SU-DHL-6 (cell line): ENCODE measurements around the gene EXD2.

Experiments used
- H2AFZ ChIP-seq: fragments of 200-600 bp; sonication (generic); 2 replicates; pipeline ENCODE4 v1.6.1; 2014; ENCODE audit warnings: low read depth, mild to moderate bottlenecking, moderate library complexity, mixed read lengths, antibody characterized with exemption, low read length; ENCODE audit not compliant: severe bottlenecking
- H3F3A ChIP-seq: fragments of 200-600 bp; shearing (Covaris generic); 2 replicates; pipeline ENCODE4 v1.6.0; 2016; ENCODE audit warnings: antibody characterized with exemption, mild to moderate bottlenecking; ENCODE audit not compliant: insufficient read depth
- H3K27ac ChIP-seq: fragments of 200-600 bp; sonication (generic); 2 replicates; pipeline ENCODE4 v1.5.1; 2016; ENCODE audit warnings: low read depth, mild to moderate bottlenecking, low read length, moderate library complexity, mixed read lengths
- H3K27me3 ChIP-seq: fragments of 200-600 bp; sonication (generic), shearing (Covaris generic); 2 replicates; pipeline ENCODE4 v1.6.0; 2014; ENCODE audit warnings: mild to moderate bottlenecking, low read length
- H3K36me3 ChIP-seq: fragments of 200-600 bp; sonication (generic); 2 replicates; pipeline ENCODE4 v1.6.1; 2014; ENCODE audit warnings: mild to moderate bottlenecking, low read length, mixed read lengths
- H3K4me2 ChIP-seq: fragments of 300-600, 200-600 bp; shearing (Covaris generic), sonication (generic); 2 replicates; pipeline ENCODE4 v1.6.0; 2014; ENCODE audit warnings: low read length, low read depth, mild to moderate bottlenecking; ENCODE audit not compliant: poor library complexity, severe bottlenecking
- H3K4me3 ChIP-seq: fragments of 200-600 bp; sonication (generic); 2 replicates; pipeline ENCODE4 v1.5.1; 2014; ENCODE audit warnings: antibody characterized with exemption, low read length, mild to moderate bottlenecking, mixed read lengths; ENCODE audit not compliant: insufficient read depth, poor library complexity, severe bottlenecking
- H3K79me2 ChIP-seq: fragments of 200-600 bp; sonication (generic); 2 replicates; pipeline ENCODE4 v1.6.1; 2014; ENCODE audit warnings: mild to moderate bottlenecking, low read length, moderate library complexity; ENCODE audit not compliant: insufficient read depth
- H3K9ac ChIP-seq: fragments of 200-600 bp; sonication (generic); 2 replicates; pipeline ENCODE4 v1.7.0; 2014; ENCODE audit warnings: mild to moderate bottlenecking, low read length
- H3K9me2 ChIP-seq: fragments of 200-600 bp; sonication (generic); replicated peaks from 2 replicates; pipeline ENCODE4 v1.6.1; 2014; ENCODE audit warnings: low read length; ENCODE audit not compliant: insufficient read depth
- H3K9me3 ChIP-seq: fragments of 200-600 bp; sonication (generic); 2 replicates; pipeline ENCODE4 v1.6.1; 2014; ENCODE audit warnings: low read length, mixed read lengths; ENCODE audit not compliant: insufficient read depth
- H4K20me1 ChIP-seq: fragments of 200-600 bp; sonication (generic); 2 replicates; pipeline ENCODE4 v1.6.1; 2014; ENCODE audit warnings: low read depth, mild to moderate bottlenecking, antibody characterized with exemption, low read length, moderate library complexity, mixed read lengths
- EZH2phosphoT487 ChIP-seq: fragments of 200-600 bp; sonication (generic), shearing (Covaris generic); conservative IDR thresholded peaks from 2 replicates; pipeline ENCODE4 v1.6.1; 2018; ENCODE audit warnings: mild to moderate bottlenecking, antibody characterized with exemption, low read length, moderate library complexity, mixed read lengths
- TF ChIP-seq, protein P1 (sequence below): fragments of 200-600 bp; sonication (generic); IDR thresholded peaks from one replicate; pipeline ENCODE4 v1.5.1; 2017; ENCODE audit warnings: antibody characterized with exemption, mild to moderate bottlenecking, low read length, moderate library complexity; ENCODE audit not compliant: insufficient read depth, poor library complexity, severe bottlenecking

Gene EXD2

DNA sequence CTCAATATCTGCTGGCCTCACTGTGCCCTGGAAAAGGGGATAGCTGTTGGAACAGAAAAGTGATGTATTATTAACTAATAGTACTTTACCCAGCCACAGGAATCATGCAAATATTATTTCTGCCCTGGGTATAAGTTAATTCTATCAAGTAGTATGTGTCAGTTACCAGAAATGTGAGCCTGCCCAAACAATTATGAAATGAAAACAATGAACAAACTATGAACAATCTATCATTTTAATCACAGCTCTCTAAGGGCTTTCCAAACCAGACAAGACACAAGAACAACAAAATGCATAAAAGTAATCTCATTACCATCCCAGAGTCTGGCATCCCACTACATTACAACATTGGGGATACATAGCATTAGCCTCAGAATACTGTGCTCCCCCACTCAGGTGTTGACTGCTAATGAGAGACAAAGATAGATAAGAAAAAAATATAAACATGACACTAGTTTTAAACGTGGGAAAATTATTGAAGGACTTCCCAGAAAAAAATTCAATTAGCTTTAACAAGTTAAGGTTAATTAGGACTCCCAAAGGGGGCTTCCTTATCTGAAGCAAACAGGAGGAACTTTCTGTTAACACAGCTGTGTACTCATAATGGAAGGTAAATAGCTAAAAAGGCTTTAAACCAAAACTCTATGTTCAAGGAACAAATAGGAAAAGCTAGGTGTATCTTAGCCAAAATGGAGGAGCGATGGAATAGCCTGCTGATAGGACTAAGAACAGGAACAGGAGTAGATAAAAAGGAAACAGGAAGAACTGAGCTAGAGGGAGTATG lies 41.6 kb upstream of the EXD2 start:
- Histone ChIP-seq H4K20me1 (no peaks in the 10 kb centered on the region), H3K36me3 (no peaks in the 10 kb centered on the region), H3K4me3 (no peak overlapping the region), H3K27me3 (no peaks in the 10 kb centered on the region), H3F3A (peaks cover 12% of the 10 kb centered on the region), H2AFZ (no peak overlapping the region), H3K9ac (no peak overlapping the region), H3K27ac (no peak overlapping the region), H3K79me2 (peaks cover 39% of the 10 kb centered on the region), H3K4me2 (no peak overlapping the region), H3K9me2 (no peaks in the 10 kb centered on the region), H3K9me3 (no peaks in the 10 kb centered on the region)
- TF ChIP-seq, protein P1, sequence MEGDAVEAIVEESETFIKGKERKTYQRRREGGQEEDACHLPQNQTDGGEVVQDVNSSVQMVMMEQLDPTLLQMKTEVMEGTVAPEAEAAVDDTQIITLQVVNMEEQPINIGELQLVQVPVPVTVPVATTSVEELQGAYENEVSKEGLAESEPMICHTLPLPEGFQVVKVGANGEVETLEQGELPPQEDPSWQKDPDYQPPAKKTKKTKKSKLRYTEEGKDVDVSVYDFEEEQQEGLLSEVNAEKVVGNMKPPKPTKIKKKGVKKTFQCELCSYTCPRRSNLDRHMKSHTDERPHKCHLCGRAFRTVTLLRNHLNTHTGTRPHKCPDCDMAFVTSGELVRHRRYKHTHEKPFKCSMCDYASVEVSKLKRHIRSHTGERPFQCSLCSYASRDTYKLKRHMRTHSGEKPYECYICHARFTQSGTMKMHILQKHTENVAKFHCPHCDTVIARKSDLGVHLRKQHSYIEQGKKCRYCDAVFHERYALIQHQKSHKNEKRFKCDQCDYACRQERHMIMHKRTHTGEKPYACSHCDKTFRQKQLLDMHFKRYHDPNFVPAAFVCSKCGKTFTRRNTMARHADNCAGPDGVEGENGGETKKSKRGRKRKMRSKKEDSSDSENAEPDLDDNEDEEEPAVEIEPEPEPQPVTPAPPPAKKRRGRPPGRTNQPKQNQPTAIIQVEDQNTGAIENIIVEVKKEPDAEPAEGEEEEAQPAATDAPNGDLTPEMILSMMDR, result no peak
- no peak for TF ChIP-seq EZH2phosphoT487

DNA sequence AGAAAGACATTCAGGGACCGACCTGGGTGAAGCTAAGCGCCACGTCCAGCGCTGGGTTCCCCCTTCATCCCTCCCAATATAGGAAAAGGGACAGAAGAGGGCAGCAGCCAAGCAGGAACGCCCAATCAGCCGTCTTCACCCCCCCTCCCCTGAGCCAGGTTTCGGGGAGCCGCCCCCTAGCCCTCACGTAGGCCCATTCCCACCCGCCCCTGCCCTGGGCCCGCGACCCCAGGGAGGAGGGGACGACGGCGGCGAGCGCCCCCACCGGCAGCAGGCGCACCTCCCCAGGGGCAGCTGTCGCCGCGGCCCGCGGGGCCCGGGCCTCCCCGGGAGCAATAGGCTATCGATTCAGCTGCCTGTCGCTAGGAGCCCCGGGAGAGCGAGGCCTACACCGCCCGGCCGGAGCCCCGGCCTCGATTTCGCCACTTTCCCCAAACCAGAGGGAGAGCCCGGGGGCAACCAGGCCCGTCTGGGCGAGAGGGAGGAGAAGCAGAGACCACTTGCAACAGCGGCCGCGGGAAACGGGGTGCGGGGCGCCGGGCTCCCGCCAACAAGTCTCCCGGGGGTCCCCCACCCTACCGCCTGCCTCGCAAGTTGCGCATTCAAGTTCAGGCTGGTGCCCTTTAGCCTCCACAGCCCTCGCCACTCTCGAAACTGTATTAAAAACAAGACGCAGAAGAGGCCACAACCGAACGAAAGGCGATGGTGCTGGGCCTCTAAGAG lies 39.7 kb upstream of the EXD2 start:
- Histone ChIP-seq H3K9ac (peak overlapping the region; percentile 83), H2AFZ (peak overlapping the region; percentile 87), H3K4me2 (peak overlapping the region; percentile 78), H3K27ac (peak overlapping the region; percentile 64), H3K79me2 (peaks cover 28% of the 10 kb centered on the region), H4K20me1 (no peaks in the 10 kb centered on the region), H3K9me3 (no peaks in the 10 kb centered on the region), H3K4me3 (peak overlapping the region; percentile 76), H3F3A (peaks cover 12% of the 10 kb centered on the region), H3K9me2 (no peaks in the 10 kb centered on the region), H3K36me3 (no peaks in the 10 kb centered on the region), H3K27me3 (no peaks in the 10 kb centered on the region)
- TF ChIP-seq, protein P1, result peak; percentile 53
- TF ChIP-seq EZH2phosphoT487, result no peak

- peak overlapping the region; percentile 83 for H3K9ac ChIP-seq
- peaks cover 12% of the 10 kb centered on the region for H3F3A ChIP-seq
- peak overlapping the region; percentile 76 for H3K4me3 ChIP-seq
- H3K27me3 ChIP-seq, result no peaks in the 10 kb centered on the region
- H4K20me1 ChIP-seq, result no peaks in the 10 kb centered on the region
- no peaks in the 10 kb centered on the region for H3K36me3 ChIP-seq
- peak overlapping the region; percentile 87 for H2AFZ ChIP-seq
- peak overlapping the region; percentile 64 for H3K27ac ChIP-seq
- H3K4me2 ChIP-seq, result peak overlapping the region; percentile 78
- H3K79me2 ChIP-seq, result peaks cover 25% of the 10 kb centered on the region
- no peaks in the 10 kb centered on the region for H3K9me3 ChIP-seq
- H3K9me2 ChIP-seq, result no peaks in the 10 kb centered on the region
- TF ChIP-seq, protein P1, result no peak
- no peak for TF ChIP-seq EZH2phosphoT487
These were observed 39.0 kb upstream of the EXD2 start for GRCh38 chr14:69152181-69152901.
